Prostate gland (tissue), 2 donors: ENCODE results near the gene SCYGR8. TPM values are rescaled to one million over a fixed set of nuclear protein-coding genes. Genes with fewer than 3 reads are reported as not detected.

ENCODE experiments used
- DNase-seq: peaks from one replicate; pipeline ENCODE4 v3.0.0-alpha.2; 2019; ENCODE audit warnings: low spot score
- H3K27ac ChIP-seq, 2 donors: fragments of 200-600 bp; sonication (generic); 2 replicates each; pipeline ENCODE4 v1.5.1; 2017 to 2019
- H3K27me3 ChIP-seq: fragments of 200-600 bp; sonication (generic); replicated peaks from 2 replicates; pipeline ENCODE4 v1.5.1; 2019; ENCODE audit not compliant: insufficient read depth
- H3K36me3 ChIP-seq, 2 donors: fragments of 200-600 bp; sonication (generic); 1 replicate in 1 of 2; 2 replicates in 1 of 2; pipeline versions ENCODE4 v1.5.1 to v1.8.1; 2017 to 2019
- H3K4me1 ChIP-seq: fragments of 200-600 bp; sonication (generic); replicated peaks from 2 replicates; pipeline ENCODE4 v1.5.1; 2019
- H3K4me3 ChIP-seq, 2 donors: fragments of 200-600 bp; sonication (generic); 2 replicates each; pipeline ENCODE4 v1.5.1; 2017 to 2019
- H3K9me3 ChIP-seq: fragments of 200-600 bp; sonication (generic); 2 replicates; pipeline ENCODE4 v1.5.1; 2017
- POLR2A ChIP-seq: fragments of 450-650 bp; IDR thresholded peaks from one replicate; pipeline ENCODE4 v1.6.1; 2016; ENCODE audit warnings: antibody characterized with exemption, mild to moderate bottlenecking
- POLR2AphosphoS5 ChIP-seq: sonication (generic); formaldehyde crosslinking; IDR thresholded peaks from one replicate; pipeline ENCODE4 v1.6.1; 2017; ENCODE audit warnings: antibody characterized with exemption
- WGBS: methylation state at CpG from one replicate; pipeline ENCODE4 v1.1.5; 2018; 5-methylcytosine and 5-hydroxymethylcytosine counted together
- intact Hi-C: fragments of 100-400 bp; cut with DNase I; formaldehyde crosslinking; loops from one replicate; pipeline ENCODE4 v1.14.2; 2022
- small RNA-seq, 2 donors: library from RNA; depleted of rRNA; stranded (forward); fragments of <200 nt; gene quantifications; one replicate each; pipeline ENCODE3, GENCODE V24; 2016
- total RNA-seq, 2 donors: library from RNA; depleted of rRNA; stranded (reverse); fragments of >200 nt; gene quantifications; one replicate each; pipeline ENCODE4 v1.1.0, GENCODE V29; 2016
- TF ChIP-seq, protein P1 (sequence below), 4 experiments: fragments of 200-600 bp in 2 of 4; fragments of 450-650 bp in 2 of 4; sonication (generic) in 2 of 4; IDR thresholded peaks; 1 replicate in 3 of 4; 2 replicates in 1 of 4; pipeline ENCODE4 v1.5.1; 2016 to 2019; ENCODE audit warnings: antibody characterized with exemption in 4 of 4, mild to moderate bottlenecking in 2 of 4, moderate library complexity in 2 of 4

Gene SCYGR8
- total RNA-seq, 2 donors from 2014 or later: not detected

DNA sequence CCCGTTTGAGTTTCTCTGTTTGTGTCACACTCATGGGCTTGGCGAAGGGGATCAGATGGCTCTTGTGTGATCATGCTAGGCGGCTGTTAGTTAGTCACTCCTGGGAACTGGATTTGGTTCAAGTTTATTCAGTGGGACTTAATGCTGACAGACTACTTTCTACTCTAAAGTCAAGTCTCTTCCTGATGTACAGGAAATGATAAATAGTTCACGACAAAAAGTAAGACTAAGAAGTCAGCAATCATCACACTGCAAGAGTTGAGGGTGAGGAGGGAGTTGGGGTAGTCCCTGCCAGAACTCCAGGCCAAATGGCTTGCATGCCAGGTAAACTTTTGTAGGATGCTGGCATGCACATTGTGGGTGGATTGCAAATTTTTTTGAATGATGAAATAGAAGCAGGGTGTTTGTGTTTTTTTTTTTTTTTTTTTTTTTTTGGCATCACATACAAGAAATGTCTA is 42.9 kb downstream of the SCYGR8 start:
- no peak for DNase-seq
- no peaks in the 10 kb centered on the region for H3K36me3 ChIP-seq
- WGBS: 64% methylated on average over 4 of the region's 4 CpGs
- no peak overlapping the region for H3K27ac ChIP-seq
- no peaks in the 10 kb centered on the region for H3K4me1 ChIP-seq
- no peak overlapping the region for H3K4me3 ChIP-seq
- intact Hi-C loops: no loop called here
- no peaks in the 10 kb centered on the region for H3K27me3 ChIP-seq
- TF ChIP-seq, protein P1, sequence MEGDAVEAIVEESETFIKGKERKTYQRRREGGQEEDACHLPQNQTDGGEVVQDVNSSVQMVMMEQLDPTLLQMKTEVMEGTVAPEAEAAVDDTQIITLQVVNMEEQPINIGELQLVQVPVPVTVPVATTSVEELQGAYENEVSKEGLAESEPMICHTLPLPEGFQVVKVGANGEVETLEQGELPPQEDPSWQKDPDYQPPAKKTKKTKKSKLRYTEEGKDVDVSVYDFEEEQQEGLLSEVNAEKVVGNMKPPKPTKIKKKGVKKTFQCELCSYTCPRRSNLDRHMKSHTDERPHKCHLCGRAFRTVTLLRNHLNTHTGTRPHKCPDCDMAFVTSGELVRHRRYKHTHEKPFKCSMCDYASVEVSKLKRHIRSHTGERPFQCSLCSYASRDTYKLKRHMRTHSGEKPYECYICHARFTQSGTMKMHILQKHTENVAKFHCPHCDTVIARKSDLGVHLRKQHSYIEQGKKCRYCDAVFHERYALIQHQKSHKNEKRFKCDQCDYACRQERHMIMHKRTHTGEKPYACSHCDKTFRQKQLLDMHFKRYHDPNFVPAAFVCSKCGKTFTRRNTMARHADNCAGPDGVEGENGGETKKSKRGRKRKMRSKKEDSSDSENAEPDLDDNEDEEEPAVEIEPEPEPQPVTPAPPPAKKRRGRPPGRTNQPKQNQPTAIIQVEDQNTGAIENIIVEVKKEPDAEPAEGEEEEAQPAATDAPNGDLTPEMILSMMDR (IDR thresholded peaks at IDR 0.05): no peak
- no peak for TF ChIP-seq POLR2A
- no peaks in the 10 kb centered on the region for H3K9me3 ChIP-seq

DNA sequence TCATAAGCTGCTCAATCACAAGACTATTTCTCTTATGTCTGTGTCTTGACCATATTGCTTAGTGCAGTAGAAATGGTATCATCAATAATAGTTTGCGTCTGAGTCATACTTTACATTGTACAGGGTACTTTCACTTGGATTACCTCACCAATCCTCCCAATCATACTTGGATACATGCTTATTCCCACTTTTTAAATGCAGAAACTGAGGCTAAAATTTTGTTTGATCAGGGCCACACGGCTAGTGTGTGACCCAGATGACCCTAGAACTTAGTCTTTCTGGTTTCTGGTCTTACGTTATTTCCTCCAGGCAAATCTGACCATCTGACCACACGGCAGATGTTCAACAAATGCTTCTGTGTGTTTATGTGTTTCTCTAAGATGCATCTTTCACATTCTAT is 44.1 kb downstream of the SCYGR8 start:
- DNase-seq: no peak
- H3K36me3 ChIP-seq: no peaks in the 10 kb centered on the region
- 79% methylated on average over 4 of the region's 4 CpGs for WGBS
- TF ChIP-seq POLR2A (no peak), POLR2AphosphoS5 (no peak)
- TF ChIP-seq, protein P1 (IDR thresholded peaks at IDR 0.05): no peak
- no peak overlapping the region for H3K27ac ChIP-seq
- no peaks in the 10 kb centered on the region for H3K9me3 ChIP-seq
- intact Hi-C loops: no loop called here
- H3K4me1 ChIP-seq: no peaks in the 10 kb centered on the region
- no peaks in the 10 kb centered on the region for H3K27me3 ChIP-seq
- no peak overlapping the region for H3K4me3 ChIP-seq

DNA sequence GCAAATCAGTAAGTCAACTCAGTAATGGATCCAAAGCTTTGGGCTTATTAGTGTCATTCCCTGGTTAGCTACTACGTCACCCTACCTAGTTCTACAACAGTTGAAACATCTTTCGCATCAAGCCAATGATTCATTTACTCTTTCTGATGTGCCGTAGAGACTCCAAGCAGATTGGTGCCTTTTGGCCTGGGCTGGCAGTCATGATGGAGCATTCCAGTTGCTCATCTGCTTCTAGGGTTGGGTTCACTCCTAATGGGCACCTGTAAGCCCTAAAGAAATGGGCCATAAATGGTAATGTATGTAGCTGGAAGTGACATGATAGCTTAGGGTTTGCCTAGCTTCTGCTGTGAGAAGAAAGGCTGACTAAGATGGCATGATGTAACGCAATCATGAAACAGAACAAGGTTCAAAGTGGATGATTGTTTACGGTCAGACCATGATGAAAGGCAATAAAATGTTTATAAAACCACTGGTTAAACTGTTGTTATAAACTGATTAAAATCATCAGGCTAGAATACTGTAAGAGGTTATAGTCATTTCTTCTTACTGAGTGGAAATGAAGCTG is 47.5 kb downstream of the SCYGR8 start:
- no peaks in the 10 kb centered on the region for H3K4me1 ChIP-seq
- no peaks in the 10 kb centered on the region for H3K36me3 ChIP-seq
- intact Hi-C loops: no loop called here
- WGBS: 91% methylated on average over 5 of the region's 5 CpGs
- no peak overlapping the region for H3K4me3 ChIP-seq
- no peak for DNase-seq
- TF ChIP-seq POLR2AphosphoS5 (no peak), POLR2A (no peak)
- TF ChIP-seq, protein P1 (IDR thresholded peaks at IDR 0.05): no peak
- H3K27ac ChIP-seq: no peak overlapping the region
- H3K27me3 ChIP-seq: no peaks in the 10 kb centered on the region
- H3K9me3 ChIP-seq: no peaks in the 10 kb centered on the region

Small RNAs within 50 kb of the gene (small RNA-seq; reads per million reads assigned to genes)
- gene RNA5SP121: 0 reads per million in 2 donors
- gene SNRPGP8: 0 reads per million in 2 donors

Other genes with a start within 250 kb of the SCYGR8 start
- gene SCYGR2, start 147.0 kb upstream of the SCYGR8 start, total RNA-seq: not detected
- not detected for gene SCYGR3, start 131.1 kb upstream of the SCYGR8 start, total RNA-seq
- gene SCYGR4, start 128.4 kb upstream of the SCYGR8 start, total RNA-seq: not detected
- not detected for gene SCYGR5, start 79.1 kb upstream of the SCYGR8 start, total RNA-seq
- gene SLC19A3, start 27.9 kb upstream of the SCYGR8 start, total RNA-seq: 1 to 10 TPM in 1 of 2 donors, under 1 TPM in 1; 0.41 to 1.3 TPM
- gene SCYGR6, start 21.1 kb upstream of the SCYGR8 start, total RNA-seq: not detected
- gene SCYGR7, start 17.6 kb upstream of the SCYGR8 start, total RNA-seq: not detected
- 1 to 10 TPM in 1 of 2 donors, not detected in 1; 1.6 TPM for gene CCL20, start 67.9 kb downstream of the SCYGR8 start, total RNA-seq
- gene DAW1, start 125.7 kb downstream of the SCYGR8 start, total RNA-seq: 1 to 10 TPM in 1 of 2 donors, not detected in 1; 3.0 TPM